ENCODE data around the gene EBF3. TPM values are rescaled to one million over a fixed set of nuclear protein-coding genes. Genes with fewer than 3 reads are reported as not detected.
A peak's percentile ranks its signal among the peaks of the same experiment; 100 is the strongest.

The EBF3 gene
- total RNA-seq, 1 donor from 2014 or later = 0.53 TPM

DNA sequence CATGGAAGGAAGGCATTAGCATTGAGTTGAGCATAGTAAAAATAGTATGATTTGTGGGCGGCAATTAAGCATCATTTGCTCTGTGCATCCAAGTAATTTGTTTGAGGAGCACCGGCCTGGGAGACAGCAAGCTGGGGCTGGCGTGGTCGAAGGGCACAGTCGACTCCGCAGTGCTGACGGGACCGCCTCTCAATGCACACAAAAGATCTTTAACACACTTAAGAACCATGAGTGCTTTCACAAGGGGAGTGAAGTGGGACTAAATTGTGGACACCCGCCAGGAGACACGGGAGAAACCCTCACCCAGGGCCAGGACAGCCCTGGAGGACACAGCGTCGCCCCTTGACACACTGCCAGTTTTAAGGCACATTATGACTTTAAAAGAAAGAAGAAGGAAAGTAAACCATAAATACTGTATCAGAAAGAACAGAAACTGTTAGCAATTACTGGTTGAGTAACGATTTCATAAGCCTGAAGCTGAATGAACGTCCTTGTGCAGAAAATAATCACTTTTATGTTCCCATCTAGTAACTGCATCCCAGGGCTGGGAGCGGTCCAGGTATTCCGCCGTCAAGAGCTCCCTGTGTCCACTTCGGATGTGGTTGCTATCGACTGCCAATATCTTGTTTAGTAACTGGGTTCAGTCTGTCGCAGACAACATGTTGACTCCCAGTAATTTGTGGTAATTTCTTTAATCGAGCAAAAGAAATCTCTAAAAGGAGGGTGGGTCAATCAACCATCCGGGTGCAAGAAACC, 102.1 kb downstream of the EBF3 start:
- Histone ChIP-seq H3K4me1 (no peaks in the 10 kb centered on the region), H3K27me3 (ENCODE audit: low read depth) (no peaks in the 10 kb centered on the region), H3K9me3 (no peaks in the 10 kb centered on the region), H3K27ac (no peak overlapping the region), H3K36me3 (no peaks in the 10 kb centered on the region), H3K4me3 (no peak overlapping the region)
- TF ChIP-seq, protein P1, sequence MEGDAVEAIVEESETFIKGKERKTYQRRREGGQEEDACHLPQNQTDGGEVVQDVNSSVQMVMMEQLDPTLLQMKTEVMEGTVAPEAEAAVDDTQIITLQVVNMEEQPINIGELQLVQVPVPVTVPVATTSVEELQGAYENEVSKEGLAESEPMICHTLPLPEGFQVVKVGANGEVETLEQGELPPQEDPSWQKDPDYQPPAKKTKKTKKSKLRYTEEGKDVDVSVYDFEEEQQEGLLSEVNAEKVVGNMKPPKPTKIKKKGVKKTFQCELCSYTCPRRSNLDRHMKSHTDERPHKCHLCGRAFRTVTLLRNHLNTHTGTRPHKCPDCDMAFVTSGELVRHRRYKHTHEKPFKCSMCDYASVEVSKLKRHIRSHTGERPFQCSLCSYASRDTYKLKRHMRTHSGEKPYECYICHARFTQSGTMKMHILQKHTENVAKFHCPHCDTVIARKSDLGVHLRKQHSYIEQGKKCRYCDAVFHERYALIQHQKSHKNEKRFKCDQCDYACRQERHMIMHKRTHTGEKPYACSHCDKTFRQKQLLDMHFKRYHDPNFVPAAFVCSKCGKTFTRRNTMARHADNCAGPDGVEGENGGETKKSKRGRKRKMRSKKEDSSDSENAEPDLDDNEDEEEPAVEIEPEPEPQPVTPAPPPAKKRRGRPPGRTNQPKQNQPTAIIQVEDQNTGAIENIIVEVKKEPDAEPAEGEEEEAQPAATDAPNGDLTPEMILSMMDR (IDR thresholded peaks at IDR 0.05) = no peak
- ATAC-seq = peak in 1 of 2 donors; percentile 43
- intact Hi-C loops (cut with DNase I) = no loop called here
- DNase-seq = no peak

DNA sequence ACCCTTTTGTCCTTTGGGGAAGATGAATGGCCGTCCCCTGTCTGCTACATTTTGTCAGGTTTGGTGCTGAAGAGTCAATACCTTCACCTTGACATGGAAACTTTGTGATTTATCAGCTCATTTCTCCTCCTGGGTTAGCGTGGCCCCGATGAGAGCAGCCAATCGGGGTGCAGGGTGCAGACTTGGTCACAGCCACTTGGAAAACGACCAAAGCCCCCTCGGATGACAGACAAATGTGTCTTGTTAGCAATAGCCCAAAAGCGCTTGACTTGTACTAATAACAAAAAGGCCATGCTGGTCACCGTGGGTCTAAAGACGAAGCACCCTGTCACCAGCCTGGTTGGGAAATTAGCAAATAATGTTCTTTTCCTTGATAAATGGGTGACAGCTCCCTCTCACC, 103.7 kb downstream of the EBF3 start:
- no peak for ATAC-seq

DNA sequence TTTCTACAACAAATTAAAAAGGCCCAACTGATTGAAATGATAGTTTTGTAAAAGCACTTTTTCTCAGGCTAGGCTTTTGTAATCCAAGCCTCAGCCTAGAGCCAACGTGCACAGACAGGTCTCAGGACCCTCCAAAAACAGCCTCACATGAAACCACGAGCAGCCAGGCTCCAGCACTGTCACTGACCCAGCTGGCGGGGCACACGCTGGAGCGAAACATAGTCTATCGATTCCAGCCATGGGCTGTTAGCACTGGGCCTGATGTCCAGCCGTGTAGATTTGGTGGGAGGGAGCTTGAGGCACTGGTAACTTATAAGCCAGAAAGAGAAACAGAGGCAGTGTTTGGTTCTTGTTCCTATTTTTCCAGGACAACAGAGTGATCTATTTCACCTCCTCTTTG, 104.5 kb downstream of the EBF3 start:
- Histone ChIP-seq H3K9me3 (no peaks in the 10 kb centered on the region), H3K36me3 (no peaks in the 10 kb centered on the region), H3K4me3 (no peak overlapping the region), H3K27ac (no peak overlapping the region), H3K4me1 (no peaks in the 10 kb centered on the region), H3K27me3 (ENCODE audit: low read depth) (no peaks in the 10 kb centered on the region)
- TF ChIP-seq, protein P1 (IDR thresholded peaks at IDR 0.05) = no peak
- no peak for DNase-seq
- no peak for ATAC-seq
- intact Hi-C loops (cut with DNase I) = no loop called here

More for the DNA sequence above, 103.7 kb downstream of the EBF3 start:
- Histone ChIP-seq H3K9me3 (no peaks in the 10 kb centered on the region), H3K27me3 (ENCODE audit: low read depth) (no peaks in the 10 kb centered on the region), H3K36me3 (no peaks in the 10 kb centered on the region), H3K4me3 (no peak overlapping the region), H3K4me1 (no peaks in the 10 kb centered on the region), H3K27ac (no peak overlapping the region)
- no peak for DNase-seq
- intact Hi-C loops (cut with DNase I) = no loop called here
- TF ChIP-seq, protein P1 (IDR thresholded peaks at IDR 0.05) = no peak

DNA sequence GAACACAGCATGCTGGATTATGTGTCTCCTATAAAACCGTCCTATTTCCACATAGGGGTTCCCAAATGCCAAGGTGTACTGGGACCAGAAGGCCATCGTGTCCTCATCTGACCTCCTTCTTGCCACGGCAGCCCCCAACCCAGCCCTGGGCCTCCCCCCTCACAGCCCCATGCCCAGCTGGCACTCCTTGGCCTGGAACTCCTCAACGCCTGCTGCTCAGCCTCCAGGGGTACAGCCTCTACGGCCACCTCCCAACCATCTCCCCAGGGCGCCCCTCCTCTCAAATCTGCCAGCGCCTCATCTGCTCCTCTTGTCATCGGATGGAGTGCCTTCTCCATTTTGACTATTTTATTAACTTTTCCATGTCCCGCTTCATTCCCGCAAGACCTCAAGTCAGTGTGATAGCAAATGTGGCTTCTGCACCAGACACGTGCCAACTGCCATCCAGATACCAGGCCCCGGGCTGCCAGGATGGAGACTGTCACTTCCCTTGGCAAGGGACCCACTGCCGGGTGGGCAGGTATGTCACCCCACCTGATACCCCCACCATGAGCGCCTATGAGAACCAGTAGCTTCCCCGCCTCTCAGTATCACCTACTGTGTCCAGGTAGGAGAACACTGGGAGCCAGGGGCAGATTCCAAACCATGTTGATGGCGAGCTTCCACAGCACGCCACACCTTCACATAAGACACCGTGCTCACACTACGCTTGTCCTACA, 106.7 kb downstream of the EBF3 start:
- Histone ChIP-seq H3K27ac (no peak overlapping the region), H3K4me3 (no peak overlapping the region), H3K9me3 (no peaks in the 10 kb centered on the region), H3K36me3 (no peaks in the 10 kb centered on the region), H3K4me1 (peaks cover 11% of the 10 kb centered on the region), H3K27me3 (ENCODE audit: low read depth) (no peaks in the 10 kb centered on the region)
- no peak for DNase-seq
- intact Hi-C loops (cut with DNase I) = no loop called here
- ATAC-seq = no peak
- TF ChIP-seq, protein P1 (IDR thresholded peaks at IDR 0.05) = no peak

DNA sequence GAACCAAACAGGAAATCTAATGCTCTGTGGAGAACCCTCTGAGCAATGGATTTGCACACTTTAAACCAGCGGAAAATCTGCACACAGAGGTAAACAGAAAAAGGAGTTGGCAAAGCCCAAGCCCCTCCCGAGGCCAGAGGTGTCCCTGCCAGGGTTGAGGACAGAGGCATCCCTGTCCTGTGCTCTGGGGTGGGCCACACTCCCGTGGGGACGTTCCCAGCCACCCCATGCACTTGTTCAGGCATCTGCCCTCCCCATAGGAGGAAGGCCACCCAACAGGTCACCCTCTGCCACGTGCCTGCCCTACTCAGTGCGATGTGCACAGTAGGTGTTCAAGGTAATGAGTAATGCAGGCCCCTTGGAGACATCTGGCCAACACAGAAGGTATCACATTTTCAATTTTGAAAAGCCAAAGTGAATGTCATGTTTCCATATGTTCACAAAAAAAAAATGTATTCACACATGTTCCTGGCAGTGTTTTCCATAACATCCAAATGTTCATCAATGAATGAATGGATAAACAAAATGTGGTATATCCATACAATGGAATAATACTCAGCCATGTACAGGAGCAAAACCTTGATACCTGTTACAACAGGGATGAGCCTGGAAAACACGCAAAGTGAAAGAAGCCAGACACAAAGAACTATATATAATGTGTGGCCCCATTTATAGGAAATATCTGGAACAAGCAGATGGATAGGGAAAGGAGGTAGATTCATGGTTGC, 108.1 kb downstream of the EBF3 start:
- intact Hi-C loops (cut with DNase I) = no loop called here
- ATAC-seq (peak in 1 of 2 donors; percentile 21), DNase-seq (no peak)
- no peaks in the 10 kb centered on the region for H3K36me3 ChIP-seq
- H3K27me3 ChIP-seq (ENCODE audit: low read depth) = no peaks in the 10 kb centered on the region
- H3K27ac ChIP-seq = no peak overlapping the region
- H3K4me1 ChIP-seq = peaks cover 11% of the 10 kb centered on the region
- TF ChIP-seq, protein P1 (IDR thresholded peaks at IDR 0.05) = no peak
- H3K9me3 ChIP-seq = no peaks in the 10 kb centered on the region
- H3K4me3 ChIP-seq = no peak overlapping the region

All from lower lobe of right lung (tissue), 2 donors.